ENCODE data around the gene VPS9D1.

DNA sequence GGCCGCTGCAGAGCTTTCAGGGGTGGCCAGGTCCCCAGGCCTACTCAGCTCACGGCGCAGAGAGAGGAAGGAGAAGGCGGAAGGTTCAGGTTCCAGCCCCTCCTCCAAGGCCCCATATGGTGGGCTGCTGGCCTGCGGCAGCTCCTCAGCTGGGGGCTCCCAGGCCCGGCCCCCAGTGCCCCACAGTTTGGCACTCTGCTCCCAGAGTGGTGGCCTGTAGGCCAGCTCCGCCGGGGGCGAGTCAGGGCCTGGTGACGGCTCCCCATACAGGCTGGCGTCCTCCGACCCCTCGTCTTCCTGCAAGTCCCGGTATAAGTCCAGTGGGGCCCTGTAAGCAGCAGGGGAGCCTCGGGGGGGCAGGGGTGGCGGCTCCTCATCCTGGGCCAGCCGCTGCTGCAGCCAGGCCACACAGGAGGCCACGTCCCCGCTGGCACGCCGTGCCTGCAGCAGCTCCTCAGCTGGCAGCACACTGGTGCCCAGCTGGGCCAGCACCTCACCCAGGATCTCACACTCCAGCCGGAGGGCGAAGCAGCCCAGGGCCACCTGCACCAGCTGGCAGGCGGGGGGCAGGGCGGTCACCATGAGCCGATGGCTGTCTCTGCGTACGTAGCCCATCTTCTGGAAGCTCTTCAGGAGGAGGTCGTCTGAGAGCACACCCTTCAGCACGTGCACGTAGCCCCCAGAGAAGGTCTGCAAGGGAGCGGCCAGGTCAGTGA lies 22.9 kb downstream of the VPS9D1 start:
- TF ChIP-seq, protein P1, sequence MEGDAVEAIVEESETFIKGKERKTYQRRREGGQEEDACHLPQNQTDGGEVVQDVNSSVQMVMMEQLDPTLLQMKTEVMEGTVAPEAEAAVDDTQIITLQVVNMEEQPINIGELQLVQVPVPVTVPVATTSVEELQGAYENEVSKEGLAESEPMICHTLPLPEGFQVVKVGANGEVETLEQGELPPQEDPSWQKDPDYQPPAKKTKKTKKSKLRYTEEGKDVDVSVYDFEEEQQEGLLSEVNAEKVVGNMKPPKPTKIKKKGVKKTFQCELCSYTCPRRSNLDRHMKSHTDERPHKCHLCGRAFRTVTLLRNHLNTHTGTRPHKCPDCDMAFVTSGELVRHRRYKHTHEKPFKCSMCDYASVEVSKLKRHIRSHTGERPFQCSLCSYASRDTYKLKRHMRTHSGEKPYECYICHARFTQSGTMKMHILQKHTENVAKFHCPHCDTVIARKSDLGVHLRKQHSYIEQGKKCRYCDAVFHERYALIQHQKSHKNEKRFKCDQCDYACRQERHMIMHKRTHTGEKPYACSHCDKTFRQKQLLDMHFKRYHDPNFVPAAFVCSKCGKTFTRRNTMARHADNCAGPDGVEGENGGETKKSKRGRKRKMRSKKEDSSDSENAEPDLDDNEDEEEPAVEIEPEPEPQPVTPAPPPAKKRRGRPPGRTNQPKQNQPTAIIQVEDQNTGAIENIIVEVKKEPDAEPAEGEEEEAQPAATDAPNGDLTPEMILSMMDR (conservative IDR thresholded peaks at IDR 0.05; ENCODE audit: low read depth, low read length), result no peak
- no peak for TF ChIP-seq RFX5 (IDR thresholded peaks at IDR 0.05; ENCODE audit: low read depth, low read length)
- no peak for TF ChIP-seq POLR2A (IDR thresholded peaks at IDR 0.05; ENCODE audit: low read depth, low read length)
- TF ChIP-seq, protein P2, sequence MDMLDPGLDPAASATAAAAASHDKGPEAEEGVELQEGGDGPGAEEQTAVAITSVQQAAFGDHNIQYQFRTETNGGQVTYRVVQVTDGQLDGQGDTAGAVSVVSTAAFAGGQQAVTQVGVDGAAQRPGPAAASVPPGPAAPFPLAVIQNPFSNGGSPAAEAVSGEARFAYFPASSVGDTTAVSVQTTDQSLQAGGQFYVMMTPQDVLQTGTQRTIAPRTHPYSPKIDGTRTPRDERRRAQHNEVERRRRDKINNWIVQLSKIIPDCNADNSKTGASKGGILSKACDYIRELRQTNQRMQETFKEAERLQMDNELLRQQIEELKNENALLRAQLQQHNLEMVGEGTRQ (IDR thresholded peaks at IDR 0.05; ENCODE audit: low read depth, low read length), result no peak
- TF ChIP-seq CEBPB (IDR thresholded peaks at IDR 0.05; ENCODE audit: low read depth, low read length), result no peak

Measured in IMR-90 (cell line).